ENCODE measurements around the gene MFF. TPM values are rescaled to one million over a fixed set of nuclear protein-coding genes. Genes with fewer than 3 reads are reported as not detected.

The MFF gene
- total RNA-seq, 1 donor = 85.9 TPM

DNA sequence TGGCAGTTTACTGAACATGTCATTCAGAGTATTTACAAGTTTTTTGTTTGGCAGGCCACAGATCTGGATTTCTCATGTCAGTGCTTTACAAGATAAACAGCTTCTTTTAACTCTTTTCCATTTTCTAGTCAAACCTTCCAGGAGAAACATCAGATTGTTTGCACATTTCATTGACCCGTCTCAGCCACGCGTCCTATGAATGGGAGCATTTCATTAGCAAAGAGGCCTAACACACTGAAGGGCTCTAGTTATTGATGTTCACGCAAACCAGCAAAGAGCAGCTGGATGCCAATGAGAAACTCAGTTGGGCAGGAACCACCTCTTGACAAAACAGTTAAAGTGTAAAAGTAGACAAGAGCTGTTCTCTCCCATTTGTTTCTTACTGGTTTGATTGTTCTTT is 29.2 kb upstream of the MFF start:
- no peak for DNase-seq (ENCODE audit: low read depth)
- H3K4me3 ChIP-seq (ENCODE audit: low read depth, low read length) = no peak overlapping the region
- TF ChIP-seq, protein P1, sequence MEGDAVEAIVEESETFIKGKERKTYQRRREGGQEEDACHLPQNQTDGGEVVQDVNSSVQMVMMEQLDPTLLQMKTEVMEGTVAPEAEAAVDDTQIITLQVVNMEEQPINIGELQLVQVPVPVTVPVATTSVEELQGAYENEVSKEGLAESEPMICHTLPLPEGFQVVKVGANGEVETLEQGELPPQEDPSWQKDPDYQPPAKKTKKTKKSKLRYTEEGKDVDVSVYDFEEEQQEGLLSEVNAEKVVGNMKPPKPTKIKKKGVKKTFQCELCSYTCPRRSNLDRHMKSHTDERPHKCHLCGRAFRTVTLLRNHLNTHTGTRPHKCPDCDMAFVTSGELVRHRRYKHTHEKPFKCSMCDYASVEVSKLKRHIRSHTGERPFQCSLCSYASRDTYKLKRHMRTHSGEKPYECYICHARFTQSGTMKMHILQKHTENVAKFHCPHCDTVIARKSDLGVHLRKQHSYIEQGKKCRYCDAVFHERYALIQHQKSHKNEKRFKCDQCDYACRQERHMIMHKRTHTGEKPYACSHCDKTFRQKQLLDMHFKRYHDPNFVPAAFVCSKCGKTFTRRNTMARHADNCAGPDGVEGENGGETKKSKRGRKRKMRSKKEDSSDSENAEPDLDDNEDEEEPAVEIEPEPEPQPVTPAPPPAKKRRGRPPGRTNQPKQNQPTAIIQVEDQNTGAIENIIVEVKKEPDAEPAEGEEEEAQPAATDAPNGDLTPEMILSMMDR (IDR thresholded peaks at IDR 0.05; ENCODE audit: insufficient read depth, low read depth, low read length) = no peak

DNA sequence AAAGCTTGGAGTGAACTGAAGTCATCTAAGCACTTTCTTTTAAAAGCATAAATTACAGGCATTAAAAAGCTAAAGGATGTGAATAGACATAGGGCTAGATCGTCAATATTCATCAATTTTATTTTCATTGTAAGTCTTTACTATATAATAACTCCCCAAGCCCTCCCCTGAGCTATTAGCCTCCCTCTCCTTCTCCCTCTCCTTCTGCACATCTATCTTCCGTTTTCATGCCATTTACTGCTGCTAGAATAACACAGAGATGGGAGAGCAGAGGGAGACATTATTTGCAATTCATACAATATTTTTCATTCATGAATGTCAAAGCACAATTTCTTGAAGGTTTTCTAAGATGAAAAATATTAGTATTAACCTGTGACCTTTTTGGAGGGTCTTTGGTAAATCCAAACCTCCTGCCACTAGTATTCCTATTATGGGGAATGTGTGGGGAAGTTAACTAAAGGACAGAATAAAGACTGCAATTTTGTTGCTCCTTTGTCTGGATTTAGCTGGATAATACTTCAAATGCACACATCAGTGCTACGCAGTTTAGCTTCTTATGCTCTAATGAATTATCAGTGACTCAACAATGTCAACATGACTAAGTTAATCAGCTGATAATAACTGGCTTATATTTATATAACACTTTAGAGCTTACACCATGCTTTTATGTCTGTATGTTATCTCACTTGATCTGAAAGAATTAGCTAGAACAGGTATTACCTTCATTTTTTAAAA is 28.2 kb upstream of the MFF start:
- TF ChIP-seq, protein P1 (IDR thresholded peaks at IDR 0.05; ENCODE audit: insufficient read depth, low read depth, low read length) = no peak
- H3K4me3 ChIP-seq (ENCODE audit: low read depth, low read length) = no peak overlapping the region
- DNase-seq (ENCODE audit: low read depth) = no peak

DNA sequence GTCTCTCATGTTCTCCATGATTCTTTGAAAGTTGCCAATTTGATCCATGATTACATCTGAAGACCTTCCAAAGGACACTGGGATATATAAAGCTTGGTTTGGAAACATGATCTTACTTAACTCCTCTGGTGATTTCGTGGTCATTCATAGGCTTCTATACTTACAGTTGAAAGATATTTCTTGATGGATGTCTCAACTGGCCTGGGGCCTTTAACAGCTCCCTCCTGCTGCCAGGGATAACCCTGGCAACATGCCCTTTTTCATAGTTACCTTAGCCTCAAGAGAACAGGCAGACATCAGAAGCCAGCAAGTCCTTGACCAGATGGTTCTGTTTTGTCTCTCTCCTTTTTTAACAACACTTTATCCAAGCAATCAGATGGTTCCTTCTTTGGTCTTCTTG is 23.5 kb upstream of the MFF start:
- no peak overlapping the region for H3K4me3 ChIP-seq (ENCODE audit: low read depth, low read length)
- TF ChIP-seq, protein P1 (IDR thresholded peaks at IDR 0.05; ENCODE audit: insufficient read depth, low read depth, low read length) = no peak
- DNase-seq (ENCODE audit: low read depth) = no peak

DNA sequence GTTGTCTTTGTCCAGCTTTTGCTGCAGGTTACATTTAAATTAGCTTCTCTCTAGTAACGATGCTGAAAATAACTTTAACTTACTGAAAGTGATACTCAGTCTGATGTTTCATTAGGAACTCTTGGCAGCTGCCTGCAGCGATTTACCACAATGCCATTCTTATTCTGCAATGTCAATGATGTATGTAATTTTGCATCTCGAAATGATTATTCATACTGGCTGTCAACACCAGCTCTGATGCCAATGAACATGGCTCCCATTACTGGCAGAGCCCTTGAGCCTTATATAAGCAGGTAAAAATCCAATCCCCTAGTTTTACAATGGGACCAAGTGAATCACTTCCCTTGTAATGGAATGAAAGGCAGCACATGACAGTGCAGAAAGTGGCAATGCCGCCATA is 16.3 kb upstream of the MFF start:
- TF ChIP-seq, protein P1 (IDR thresholded peaks at IDR 0.05; ENCODE audit: insufficient read depth, low read depth, low read length) = no peak
- DNase-seq (ENCODE audit: low read depth) = no peak
- H3K4me3 ChIP-seq (ENCODE audit: low read depth, low read length) = no peak overlapping the region

DNA sequence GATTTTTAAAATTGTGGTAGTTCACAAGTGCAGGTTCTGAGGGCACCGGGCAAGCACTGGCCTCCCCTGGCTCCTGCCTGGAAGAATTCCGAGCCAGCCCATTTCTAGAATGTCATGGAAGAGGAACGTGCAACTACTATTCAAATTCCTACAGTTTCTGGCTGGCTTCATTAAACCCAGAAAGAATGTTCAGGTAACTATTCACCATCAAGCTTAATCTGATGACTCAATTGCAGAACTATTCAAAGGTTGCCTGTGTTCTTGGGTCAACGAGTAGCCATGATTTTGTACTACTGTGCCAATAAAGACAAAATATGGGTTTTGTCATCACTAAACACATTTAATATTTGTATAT is 14.3 kb upstream of the MFF start:
- no peak overlapping the region for H3K4me3 ChIP-seq (ENCODE audit: low read depth, low read length)
- TF ChIP-seq, protein P1 (IDR thresholded peaks at IDR 0.05; ENCODE audit: insufficient read depth, low read depth, low read length) = no peak
- DNase-seq (ENCODE audit: low read depth) = no peak

DNA sequence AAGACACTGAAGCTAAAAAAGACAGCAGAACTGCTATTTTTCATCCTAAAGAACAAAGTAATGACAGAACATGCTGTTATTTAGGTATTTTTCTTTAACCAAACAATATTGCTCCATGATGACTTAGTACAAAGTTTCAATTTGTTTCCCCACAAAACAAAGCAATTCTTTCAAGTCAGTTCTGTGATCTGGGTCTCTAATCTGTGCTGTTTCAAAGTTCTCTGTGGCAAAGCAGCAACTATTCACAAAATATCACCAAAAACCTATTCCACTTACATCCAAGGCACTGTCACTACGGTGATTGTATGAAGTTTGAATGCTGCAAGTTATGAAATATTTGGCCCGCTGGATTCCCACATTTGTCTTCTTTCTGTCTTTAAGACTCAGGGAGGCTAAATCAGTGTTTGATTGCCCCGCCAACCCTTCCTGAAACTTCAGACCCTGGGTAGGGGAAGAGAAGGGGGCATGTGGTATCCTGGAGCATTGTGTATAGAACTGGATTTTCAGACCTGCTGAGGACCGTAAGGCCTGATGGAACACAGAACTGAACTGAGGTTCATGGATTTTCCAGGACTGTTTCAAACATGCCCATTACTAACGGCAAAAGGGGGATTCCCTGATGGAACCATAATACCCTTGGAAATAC is 13.1 kb upstream of the MFF start:
- no peak overlapping the region for H3K4me3 ChIP-seq (ENCODE audit: low read depth, low read length)
- no peak for DNase-seq (ENCODE audit: low read depth)
- TF ChIP-seq, protein P1 (IDR thresholded peaks at IDR 0.05; ENCODE audit: insufficient read depth, low read depth, low read length) = no peak

Measured in fibroblast of villous mesenchyme (primary cell).